HepG2 (cell line): ENCODE data around the gene SELPLG. TPM values are rescaled to one million over a fixed set of nuclear protein-coding genes. Genes with fewer than 3 reads are reported as not detected.

ENCODE experiments used
- ATAC-seq: fragments of 200-7000 bp; cut with Tn5 transposase; 3 replicates; pipeline ENCODE4 v1.9.1; 2020; ENCODE audit warnings: mild to moderate bottlenecking, moderate library complexity
- BruUV-seq: library from RNA; stranded (reverse); fragments of 400-500 nt; replicated peaks from 2 replicates; lab custom pipeline; 2021; lab: Mats Ljungman, UMichigan
- CTCF ChIA-PET: fragments of 300-600 bp; formaldehyde crosslinking; extraction: SDS; loops from one replicate; lab custom pipeline; 2021; ENCODE audit warnings: low total read pairs, inconsistent platforms, low intra/inter-chr PET ratio; lab: Yijun Ruan, JAX
- POLR2A ChIA-PET: fragments of 350-600 bp; sonication (Branson Sonifier 250); formaldehyde crosslinking; loops from one replicate; lab custom pipeline; 2020; ENCODE audit warnings: antibody characterized with exemption, inconsistent platforms; lab: Yijun Ruan, JAX
- DNase-seq: peaks from one replicate; pipeline ENCODE4 v3.0.0-alpha.2; 2015; ENCODE audit warnings: low spot score
- FAIRE-seq: peaks from 3 replicates; lab custom pipeline; 2011; peaks lifted over from hg19 to GRCh38; lab: Jason Lieb, UNC
- H2AFZ ChIP-seq: one replicate; pipeline ENCODE4 v1.6.1; 2011; ENCODE audit warnings: low read length, inconsistent platforms
- H3K27ac ChIP-seq: fragments of 300-600 bp; 3 replicates; pipeline ENCODE4 v1.8.0; 2011; ENCODE audit warnings: mixed run types, mild to moderate bottlenecking, mixed read lengths, low read length, inconsistent platforms; ENCODE audit not compliant: insufficient read depth; ENCODE audit errors: extremely low read length
- H3K27me3 ChIP-seq, 2 experiments: fragments of 200-600 bp in 1 of 2; 2 replicates in 1 of 2; 3 replicates in 1 of 2; pipeline versions ENCODE4 v1.6.0 to v1.8.0; 2011; ENCODE audit warnings: low read length in 2 of 2, mild to moderate bottlenecking in 2 of 2, moderate library complexity in 2 of 2, inconsistent platforms in 1 of 2; ENCODE audit not compliant: insufficient read depth in 2 of 2, control insufficient read depth in 1 of 2
- H3K36me3 ChIP-seq, 2 experiments: fragments of 200-600 bp in 1 of 2; replicated peaks in 1 of 2; 2 replicates in 1 of 2; 3 replicates in 1 of 2; pipeline versions ENCODE4 v1.5.1 to v1.8.0; 2011; ENCODE audit warnings: low read length in 2 of 2, inconsistent platforms in 1 of 2; ENCODE audit not compliant: insufficient read depth in 2 of 2, control insufficient read depth in 1 of 2
- H3K4me1 ChIP-seq: 2 replicates; pipeline ENCODE4 v1.5.1; 2012; ENCODE audit warnings: low read length, inconsistent platforms; ENCODE audit not compliant: insufficient read depth
- H3K4me2 ChIP-seq: 2 replicates; pipeline ENCODE4 v1.6.0; 2011; ENCODE audit warnings: low read depth, low read length, inconsistent platforms
- H3K4me3 ChIP-seq, 3 experiments: fragments of 200-600 bp in 1 of 3; sonication (generic), shearing (Covaris generic) in 1 of 3; replicated peaks in 1 of 3; 2 replicates each; pipeline ENCODE4 v1.5.1; 2011 to 2016; ENCODE audit warnings: low read length in 3 of 3, inconsistent platforms in 2 of 3, low read depth in 2 of 3, mild to moderate bottlenecking in 2 of 3, control low read depth in 1 of 3, mixed read lengths in 1 of 3; ENCODE audit not compliant: insufficient read depth in 1 of 3
- H3K79me2 ChIP-seq: one replicate; pipeline ENCODE4 v1.6.1; 2011; ENCODE audit warnings: low read length, inconsistent platforms; ENCODE audit not compliant: insufficient read depth
- H3K9ac ChIP-seq: 2 replicates; pipeline ENCODE4 v1.6.0; 2011; ENCODE audit warnings: mild to moderate bottlenecking, low read depth, low read length, inconsistent platforms; ENCODE audit not compliant: insufficient read depth
- H3K9me3 ChIP-seq: 2 replicates; pipeline ENCODE4 v1.5.1; 2012; ENCODE audit warnings: mild to moderate bottlenecking, low read length
- H4K20me1 ChIP-seq: 2 replicates; pipeline ENCODE4 v1.6.0; 2011; ENCODE audit warnings: inconsistent platforms, mild to moderate bottlenecking, low read length, moderate library complexity; ENCODE audit not compliant: insufficient read depth
- AGO1 ChIP-seq: fragments of 200-400 bp; formaldehyde crosslinking; IDR thresholded peaks from 2 replicates; pipeline ENCODE4 v1.6.1; 2017; ENCODE audit warnings: mild to moderate bottlenecking, low read depth, low read length, moderate library complexity; ENCODE audit not compliant: poor library complexity, severe bottlenecking
- CBX2 ChIP-seq, 2 experiments: fragments of 200-600 bp in 1 of 2; sonication (generic); formaldehyde crosslinking in 1 of 2; IDR thresholded peaks; 2 replicates each; pipeline versions ENCODE4 v1.7.0 to v1.8.1; 2018 to 2022; ENCODE audit warnings: low read depth in 2 of 2, low read length in 1 of 2, mild to moderate bottlenecking in 1 of 2, missing genetic modification reagents in 1 of 2
- CREB1 ChIP-seq, 2 experiments: fragments of 450-650 bp in 1 of 2; IDR thresholded peaks; 2 replicates each; pipeline ENCODE4 v1.6.1; 2016 to 2017; ENCODE audit warnings: control low read depth in 1 of 2, mild to moderate bottlenecking in 1 of 2, missing compliant biosample characterization in 1 of 2, missing genetic modification characterization in 1 of 2
- ETS1 ChIP-seq: sonication (generic); formaldehyde crosslinking; IDR thresholded peaks from 2 replicates; pipeline ENCODE4 v1.4.0; 2020; ENCODE audit warnings: missing genetic modification reagents
- MIXL1 ChIP-seq: IDR thresholded peaks from 2 replicates; pipeline ENCODE4 v1.6.1; 2016
- NR2F1 ChIP-seq, 2 experiments: fragments of 450-650 bp in 1 of 2; formaldehyde crosslinking in 1 of 2; IDR thresholded peaks; 2 replicates each; pipeline versions ENCODE4 v1.5.0 to v1.6.1; 2016 to 2020; ENCODE audit warnings: mild to moderate bottlenecking in 1 of 2, missing compliant biosample characterization in 1 of 2, missing genetic modification reagents in 1 of 2, moderate library complexity in 1 of 2
- NR2F2 ChIP-seq: IDR thresholded peaks from 2 replicates; pipeline ENCODE4 v1.6.1; 2012; ENCODE audit warnings: low read depth, inconsistent platforms, borderline replicate concordance
- SNAPC5 ChIP-seq: sonication (generic); formaldehyde crosslinking; IDR thresholded peaks from 2 replicates; pipeline ENCODE4 v1.8.1; 2023; ENCODE audit warnings: mild to moderate bottlenecking, missing genetic modification reagents, borderline replicate concordance
- SP1 ChIP-seq, 2 experiments: fragments of 450-650 bp in 1 of 2; sonication (generic) in 1 of 2; formaldehyde crosslinking in 1 of 2; IDR thresholded peaks; 2 replicates each; pipeline versions ENCODE4 v1.4.0 to v1.6.1; 2016 to 2020; ENCODE audit warnings: missing genetic modification reagents in 1 of 2
- THAP8 ChIP-seq: sonication (generic); formaldehyde crosslinking; IDR thresholded peaks from 2 replicates; pipeline ENCODE4 v1.5.1; 2020; ENCODE audit warnings: missing genetic modification reagents, mild to moderate bottlenecking, borderline replicate concordance
- THYN1 ChIP-seq: sonication (generic); formaldehyde crosslinking; IDR thresholded peaks from 2 replicates; pipeline ENCODE4 v1.8.1; 2023; ENCODE audit warnings: low read depth, mild to moderate bottlenecking, moderate library complexity, missing genetic modification reagents, borderline replicate concordance
- ZBTB42 ChIP-seq: sonication (generic); formaldehyde crosslinking; IDR thresholded peaks from 2 replicates; pipeline ENCODE4 v1.5.0; 2020; ENCODE audit warnings: mild to moderate bottlenecking, missing genetic modification reagents
- ZBTB49 ChIP-seq: sonication (generic); formaldehyde crosslinking; IDR thresholded peaks from 2 replicates; pipeline ENCODE4 v1.4.0; 2020; ENCODE audit warnings: missing genetic modification reagents, borderline replicate concordance
- ZNF503 ChIP-seq: sonication (generic); formaldehyde crosslinking; IDR thresholded peaks from 2 replicates; pipeline ENCODE4 v1.4.0; 2020; ENCODE audit warnings: missing genetic modification reagents
- ZNF768 ChIP-seq: sonication (generic); formaldehyde crosslinking; IDR thresholded peaks from 2 replicates; pipeline ENCODE4 v1.4.0; 2020; ENCODE audit warnings: missing genetic modification reagents
- WGBS: methylation state at CpG from one replicate; pipeline ENCODE4 v1.1.6; 2017; ENCODE audit warnings: low lambda C conversion rate; 5-methylcytosine and 5-hydroxymethylcytosine counted together
- in situ Hi-C: cut with HindIII; loops from 2 replicates; pipeline ENCODE4 v1.10.0; 2017; ENCODE audit warnings: low pct_unique_long_range_greater_than_20kb; ENCODE audit not compliant: extremely low pct_ligation_motif_present
- intact Hi-C: fragments of 100-400 bp; cut with micrococcal nuclease; formaldehyde crosslinking; loops from one replicate; pipeline ENCODE4 v1.10.0; 2022; ENCODE audit not compliant: unreplicated experiment
- polyA plus RNA-seq, 8 experiments: library from polyadenylated mRNA; depleted of rRNA in 3 of 8; stranded (reverse) in 7 of 8; unstranded in 1 of 8; fragments of >200 nt; fragmentation: Illumina TruSeq in 4 of 8; extraction: Trizol in 4 of 8; gene quantifications; 2 replicates each; pipeline versions ENCODE4 v1.2.1 to v1.2.3, GENCODE V29; 2011 to 2016; ENCODE audit warnings: low read depth in 4 of 8, missing spikeins in 1 of 8, mixed read lengths in 1 of 8; ENCODE audit not compliant: insufficient read depth in 1 of 8
- total RNA-seq, 5 experiments: library from RNA; depleted of rRNA; stranded (reverse); fragments of >200 nt; fragmentation: Illumina TruSeq; extraction: Trizol; gene quantifications; 2 replicates each; pipeline ENCODE4 v1.2.3, GENCODE V29; 2016; ENCODE audit warnings: low read depth in 1 of 5

Gene SELPLG
- total and polyA plus RNA-seq, 2 of the 13 experiments (the other 11 are each of a cell fraction or from before 2014, with no cell fraction given), result 0.12 TPM; not detected in 1

- Histone ChIP-seq H4K20me1 (no peaks in the 10 kb centered on the region), H2AFZ (no peak overlapping the region), H3K9ac (no peak overlapping the region), H3K4me2 (no peak overlapping the region), H3K36me3 (no peaks in the 10 kb centered on the region), H3K9me3 (no peaks in the 10 kb centered on the region), H3K27me3 (peaks cover 8 to 19% of the 10 kb centered on the region in 2 experiments; a peak in 2 of 5 replicates), H3K4me1 (no peaks in the 10 kb centered on the region), H3K27ac (no peak overlapping the region)
- no TSS peak for BruUV-seq
- 10% methylated on average over 3 of the region's 6 CpGs for WGBS
- ChIA-PET POLR2A (no interaction called here), CTCF (no interaction called here)
- DNase-seq (no peak), FAIRE-seq (no peak), ATAC-seq (no peak)
- in situ Hi-C loops, result no loop called here
- TF ChIP-seq ZNF768 (CRISPR knock-in tag), result no peak
- TF ChIP-seq ETS1 (CRISPR knock-in tag), result no peak
- TF ChIP-seq CBX2 (IDR thresholded peaks at IDR 0.05; ENCODE audit: low read depth, low read length), result no peak
- no peak for TF ChIP-seq CBX2 (CRISPR knock-in tag; IDR thresholded peaks at IDR 0.05; ENCODE audit: low read depth)
- no peak for TF ChIP-seq NR2F2
- TF ChIP-seq ZBTB49, result no peak
- no peak for TF ChIP-seq SP1 (IDR thresholded peaks at IDR 0.05)
- TF ChIP-seq SP1 (CRISPR knock-in tag; IDR thresholded peaks at IDR 0.05), result no peak
- TF ChIP-seq ZNF503 (CRISPR knock-in tag), result no peak
- TF ChIP-seq MIXL1, result no peak
- no peak for TF ChIP-seq AGO1
- TF ChIP-seq NR2F1 (CRISPR knock-in tag; IDR thresholded peaks at IDR 0.05), result no peak
- TF ChIP-seq ZBTB42 (CRISPR knock-in tag), result no peak
- TF ChIP-seq THYN1 (CRISPR knock-in tag), result no peak
- TF ChIP-seq SNAPC5, result no peak
- TF ChIP-seq CREB1 (IDR thresholded peaks at IDR 0.05), result no peak
- no peak for TF ChIP-seq CREB1 (CRISPR knock-in tag; IDR thresholded peaks at IDR 0.05)
- TF ChIP-seq THAP8 (CRISPR knock-in tag), result no peak
- TF ChIP-seq, all 625 proteins: peak for 0
- H3K79me2 ChIP-seq, result no peaks in the 10 kb centered on the region
- H3K4me3 ChIP-seq, result no peak overlapping the region
- intact Hi-C loops, result no loop called here
Observed at GRCh38 chr12:108599541-108599940, 34.2 kb downstream of the SELPLG start.
